WTC11 (cell line): Measurements from ENCODE around the gene SPATA31D3.

Experiments used
- FOXJ3 ChIP-seq: sonication (generic); formaldehyde crosslinking; IDR thresholded peaks from 2 replicates; pipeline ENCODE4 v1.9.0; 2021; ENCODE audit warnings: missing genetic modification reagents, mild to moderate bottlenecking, borderline replicate concordance
- JUN ChIP-seq: sonication (generic); formaldehyde crosslinking; IDR thresholded peaks from 2 replicates; pipeline ENCODE4 v1.8.0; 2023; ENCODE audit warnings: mild to moderate bottlenecking, missing genetic modification reagents
- NR3C1 ChIP-seq: sonication (generic); formaldehyde crosslinking; conservative IDR thresholded peaks from 2 replicates; pipeline ENCODE4 v1.8.1; 2023; ENCODE audit warnings: low read depth, mild to moderate bottlenecking, missing genetic modification reagents
- OVOL2 ChIP-seq: fragments of 250-450 bp; sonication (Bioruptor Pico); IDR thresholded peaks from 2 replicates; pipeline ENCODE4 v1.9.0; 2021; ENCODE audit warnings: mild to moderate bottlenecking, borderline replicate concordance
- SP1 ChIP-seq: sonication (generic); formaldehyde crosslinking; conservative IDR thresholded peaks from 2 replicates; pipeline ENCODE4 v1.8.1; 2022; ENCODE audit warnings: missing genetic modification reagents
- TCF7 ChIP-seq: sonication (generic); formaldehyde crosslinking; IDR thresholded peaks from 2 replicates; pipeline ENCODE4 v1.8.0; 2022; ENCODE audit warnings: mild to moderate bottlenecking, low read depth, missing genetic modification reagents, moderate library complexity
- TEAD4 ChIP-seq: sonication (generic); formaldehyde crosslinking; IDR thresholded peaks from 2 replicates; pipeline ENCODE4 v1.8.0; 2022; ENCODE audit warnings: mild to moderate bottlenecking, missing genetic modification reagents
- USF1 ChIP-seq: sonication (generic); formaldehyde crosslinking; IDR thresholded peaks from 2 replicates; pipeline ENCODE4 v1.8.0; 2022; ENCODE audit warnings: mild to moderate bottlenecking, missing genetic modification reagents
- ZNF138 ChIP-seq: sonication (generic); formaldehyde crosslinking; conservative IDR thresholded peaks from 2 replicates; pipeline ENCODE4 v1.8.1; 2022; ENCODE audit warnings: mild to moderate bottlenecking, moderate library complexity, missing genetic modification reagents
- TF ChIP-seq, protein P1 (sequence below): fragments of 200-600 bp; IDR thresholded peaks from 2 replicates; pipeline ENCODE4 v1.8.0; 2022; ENCODE audit warnings: antibody characterized with exemption
- TF ChIP-seq, protein P2 (sequence below): fragments of 250-450 bp; sonication (Bioruptor Pico); conservative IDR thresholded peaks from 2 replicates; pipeline ENCODE4 v1.9.0; 2021; ENCODE audit warnings: mild to moderate bottlenecking

- no peak for TF ChIP-seq ZNF138 (CRISPR knock-in tag)
- no peak for TF ChIP-seq USF1 (CRISPR knock-in tag)
- no peak for TF ChIP-seq NR3C1 (CRISPR knock-in tag)
- no peak for TF ChIP-seq TCF7
- TF ChIP-seq, protein P1, sequence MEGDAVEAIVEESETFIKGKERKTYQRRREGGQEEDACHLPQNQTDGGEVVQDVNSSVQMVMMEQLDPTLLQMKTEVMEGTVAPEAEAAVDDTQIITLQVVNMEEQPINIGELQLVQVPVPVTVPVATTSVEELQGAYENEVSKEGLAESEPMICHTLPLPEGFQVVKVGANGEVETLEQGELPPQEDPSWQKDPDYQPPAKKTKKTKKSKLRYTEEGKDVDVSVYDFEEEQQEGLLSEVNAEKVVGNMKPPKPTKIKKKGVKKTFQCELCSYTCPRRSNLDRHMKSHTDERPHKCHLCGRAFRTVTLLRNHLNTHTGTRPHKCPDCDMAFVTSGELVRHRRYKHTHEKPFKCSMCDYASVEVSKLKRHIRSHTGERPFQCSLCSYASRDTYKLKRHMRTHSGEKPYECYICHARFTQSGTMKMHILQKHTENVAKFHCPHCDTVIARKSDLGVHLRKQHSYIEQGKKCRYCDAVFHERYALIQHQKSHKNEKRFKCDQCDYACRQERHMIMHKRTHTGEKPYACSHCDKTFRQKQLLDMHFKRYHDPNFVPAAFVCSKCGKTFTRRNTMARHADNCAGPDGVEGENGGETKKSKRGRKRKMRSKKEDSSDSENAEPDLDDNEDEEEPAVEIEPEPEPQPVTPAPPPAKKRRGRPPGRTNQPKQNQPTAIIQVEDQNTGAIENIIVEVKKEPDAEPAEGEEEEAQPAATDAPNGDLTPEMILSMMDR = no peak
- TF ChIP-seq SP1 (CRISPR knock-in tag) = no peak
- TF ChIP-seq TEAD4 (CRISPR knock-in tag) = no peak
- TF ChIP-seq FOXJ3 (CRISPR knock-in tag) = no peak
- TF ChIP-seq, protein P2, sequence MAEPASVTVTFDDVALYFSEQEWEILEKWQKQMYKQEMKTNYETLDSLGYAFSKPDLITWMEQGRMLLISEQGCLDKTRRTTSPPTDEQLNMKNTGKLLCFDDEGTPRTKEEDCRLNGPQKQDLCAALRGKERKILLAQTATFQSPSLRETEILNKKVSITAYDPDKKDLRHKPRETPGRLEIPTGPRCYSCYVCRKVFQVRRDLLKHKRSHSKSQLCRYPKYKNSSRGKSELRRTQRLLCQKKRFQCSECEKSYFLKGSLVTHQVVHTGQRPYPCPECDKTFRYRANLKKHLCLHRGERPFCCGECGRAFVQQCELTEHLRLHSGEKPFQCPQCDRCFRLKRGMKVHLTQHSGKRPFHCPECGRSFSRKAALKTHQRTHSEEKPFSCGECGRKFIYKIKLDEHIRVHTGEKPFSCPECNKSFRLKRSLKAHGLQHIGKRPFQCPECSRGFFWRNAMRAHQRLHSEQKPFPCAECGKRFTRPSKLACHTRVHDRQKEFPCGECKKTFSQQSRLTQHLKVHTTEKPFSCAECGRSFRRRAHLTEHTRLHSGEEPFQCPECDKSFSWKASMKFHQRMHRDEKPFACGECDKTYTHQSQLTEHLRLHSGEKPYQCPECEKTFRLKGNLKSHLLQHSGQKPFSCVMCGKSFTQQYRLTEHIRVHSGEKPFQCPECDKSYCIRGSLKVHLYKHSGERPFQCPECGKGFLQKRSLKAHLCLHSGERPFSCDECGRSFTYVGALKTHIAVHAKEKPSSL (CRISPR knock-in tag) = no peak
- no peak for TF ChIP-seq JUN
- no peak for TF ChIP-seq OVOL2 (CRISPR knock-in tag)
Observed at GRCh38 chr9:81964218-81965171, 21.2 kb downstream of the SPATA31D3 start.
